Coronary artery (tissue), 2 donors: Measurements from ENCODE around the gene NUMA1.

Source experiments
- DNase-seq: peaks from one replicate; pipeline ENCODE4 v3.0.0-alpha.2; 2017; ENCODE audit warnings: low spot score
- H3K27ac ChIP-seq, 2 donors: fragments of 200-600 bp; sonication (generic); one replicate each; pipeline ENCODE4 v1.5.1; 2016 to 2019
- H3K4me3 ChIP-seq: fragments of 200-600 bp; sonication (generic); 2 replicates; pipeline ENCODE4 v1.5.1; 2016; ENCODE audit warnings: mild to moderate bottlenecking, moderate library complexity
- CTCF ChIP-seq: fragments of 200-600 bp; sonication (generic); IDR thresholded peaks from one replicate; pipeline ENCODE4 v1.5.1; 2019; ENCODE audit warnings: antibody characterized with exemption

Gene NUMA1

GRCh38 chr11:72013765-72014711 is 66.3 kb downstream of the NUMA1 start:
- Histone ChIP-seq H3K4me3 (no peak overlapping the region), H3K27ac (peak overlapping the region; percentile 27 to 58)
- TF ChIP-seq CTCF: no peak
- DNase-seq: peak; percentile 71

DNA sequence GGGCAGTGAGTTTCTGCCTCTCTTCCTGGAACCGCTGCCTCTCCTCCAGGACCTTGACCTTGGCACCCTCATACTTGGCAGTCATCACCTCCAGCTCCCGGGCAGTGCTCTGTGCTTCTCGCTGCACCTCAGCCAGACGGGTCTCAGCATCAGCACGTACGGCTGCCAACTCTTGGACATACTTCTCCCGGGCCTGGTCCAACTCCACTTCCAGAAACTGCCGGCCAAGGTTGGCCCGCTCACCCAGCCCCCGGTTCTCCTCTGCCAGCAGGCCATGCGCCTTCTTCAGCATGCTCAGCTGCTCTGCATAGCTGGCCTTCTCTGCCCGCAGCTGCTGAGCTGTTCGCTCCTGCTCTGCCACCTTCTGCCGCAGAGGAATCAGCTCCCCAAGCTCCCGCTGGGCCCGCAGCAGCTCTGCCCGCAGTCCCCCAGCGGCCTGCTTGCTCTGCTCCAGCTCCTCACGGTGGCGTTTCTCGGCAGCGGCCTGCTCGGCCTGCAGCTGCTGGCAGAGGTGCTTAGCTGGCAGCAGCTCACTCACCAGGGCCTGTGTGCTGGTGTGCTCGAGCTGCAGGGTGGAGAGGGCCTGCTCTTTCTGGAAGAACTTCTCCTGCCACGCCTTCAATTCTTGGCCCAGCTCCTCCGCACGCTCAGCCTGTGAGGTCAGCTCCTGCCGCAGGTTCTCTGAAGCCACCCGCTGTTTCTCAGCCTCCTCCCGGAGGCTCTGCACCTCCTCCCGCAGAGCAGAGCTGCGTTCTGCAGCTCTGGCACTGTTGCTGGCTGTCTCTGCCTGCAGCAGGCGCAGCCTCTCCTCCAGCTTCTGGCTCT is 67.2 kb downstream of the NUMA1 start:
- Histone ChIP-seq H3K4me3 (no peak overlapping the region), H3K27ac (peak overlapping the region; percentile 27 to 58)
- peak; percentile 81 for DNase-seq
- TF ChIP-seq CTCF: no peak

GRCh38 chr11:72012091-72012630 is 68.2 kb downstream of the NUMA1 start:
- Histone ChIP-seq H3K27ac (peak overlapping the region in 1 of 2 donors; percentile 58), H3K4me3 (no peak overlapping the region)
- TF ChIP-seq CTCF: no peak
- peak; percentile 52 for DNase-seq

GRCh38 chr11:72010529-72011233 is 69.7 kb downstream of the NUMA1 start:
- Histone ChIP-seq H3K27ac (peak overlapping the region in 1 of 2 donors; percentile 58), H3K4me3 (no peak overlapping the region)
- DNase-seq: no peak
- no peak for TF ChIP-seq CTCF

DNA sequence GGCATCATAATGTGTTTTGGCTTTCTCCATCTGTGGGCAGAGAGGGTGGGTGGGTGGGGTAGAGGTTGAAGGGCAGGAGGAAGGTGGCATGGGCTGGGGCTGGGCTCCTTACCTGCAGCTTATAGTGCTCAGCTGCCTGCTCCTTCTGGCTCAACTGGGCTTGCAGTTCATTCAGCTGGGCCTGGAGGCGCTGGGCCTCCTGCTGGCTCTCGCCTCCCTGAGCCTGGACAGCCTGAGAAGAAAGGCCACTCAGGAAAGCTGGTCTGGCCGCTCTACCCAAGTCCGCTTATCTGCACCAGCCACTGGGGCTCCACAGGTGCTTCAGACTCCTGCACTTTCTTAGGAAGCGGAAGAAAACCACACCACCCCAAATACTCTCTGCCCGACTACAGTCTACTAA is 71.2 kb downstream of the NUMA1 start:
- Histone ChIP-seq H3K27ac (no peak overlapping the region), H3K4me3 (no peak overlapping the region)
- DNase-seq: no peak
- no peak for TF ChIP-seq CTCF

- no peak for DNase-seq
- no peak for TF ChIP-seq CTCF
- H3K4me3 ChIP-seq: no peak overlapping the region
- no peak overlapping the region for H3K27ac ChIP-seq
Observed at GRCh38 chr11:72008728-72009127, 71.6 kb downstream of the NUMA1 start.
